HL-60 (cell line): Measurements from ENCODE around the gene XCR1.

Experiments
- DNase-seq, 2 experiments: peaks; one replicate each; pipeline ENCODE4 v3.0.0-alpha.2; 2010 to 2020; ENCODE audit warnings: low read depth in 1 of 2, low spot score in 1 of 2
- H3K27ac ChIP-seq: fragments of 250-450 bp; sonication (Bioruptor Pico); replicated peaks from 2 replicates; pipeline ENCODE4 v1.5.1; 2020; ENCODE audit warnings: mild to moderate bottlenecking, moderate library complexity
- H3K27me3 ChIP-seq: fragments of 250-450 bp; sonication (Bioruptor Pico); 2 replicates; pipeline ENCODE4 v1.5.1; 2021; ENCODE audit warnings: mild to moderate bottlenecking, moderate library complexity; ENCODE audit not compliant: insufficient read depth, poor library complexity, severe bottlenecking
- H3K4me3 ChIP-seq: replicated peaks from 2 replicates; pipeline ENCODE4 v1.5.1; 2011; ENCODE audit warnings: mild to moderate bottlenecking, control low read depth, low read length; ENCODE audit not compliant: insufficient read depth
- CTCF ChIP-seq: IDR thresholded peaks from one replicate; pipeline ENCODE4 v1.5.1; 2011; ENCODE audit warnings: low read length, control low read depth, inconsistent platforms; ENCODE audit not compliant: insufficient read depth
- GABPA ChIP-seq: IDR thresholded peaks from 2 replicates; pipeline ENCODE4 v1.6.1; 2012; ENCODE audit warnings: low read depth
- POLR2AphosphoS5 ChIP-seq: IDR thresholded peaks from 2 replicates; pipeline ENCODE4 v1.6.1; 2012; ENCODE audit warnings: low read depth
- SPI1 ChIP-seq: IDR thresholded peaks from 2 replicates; pipeline ENCODE4 v1.6.1; 2012; ENCODE audit warnings: low read depth, mild to moderate bottlenecking, borderline replicate concordance
- TF ChIP-seq, protein P1 (sequence below): IDR thresholded peaks from 2 replicates; pipeline ENCODE4 v1.6.1; 2012; ENCODE audit warnings: low read depth; ENCODE audit not compliant: insufficient replicate concordance

Gene XCR1

GRCh38 chr3:45968149-45968548 is 59.1 kb downstream of the XCR1 start:
- H3K4me3 ChIP-seq = no peak overlapping the region
- H3K27ac ChIP-seq = no peak overlapping the region
- no peaks in the 10 kb centered on the region for H3K27me3 ChIP-seq
- DNase-seq = no peak
- no peak for TF ChIP-seq POLR2AphosphoS5
- TF ChIP-seq GABPA = no peak
- TF ChIP-seq CTCF = no peak
- TF ChIP-seq, protein P1, sequence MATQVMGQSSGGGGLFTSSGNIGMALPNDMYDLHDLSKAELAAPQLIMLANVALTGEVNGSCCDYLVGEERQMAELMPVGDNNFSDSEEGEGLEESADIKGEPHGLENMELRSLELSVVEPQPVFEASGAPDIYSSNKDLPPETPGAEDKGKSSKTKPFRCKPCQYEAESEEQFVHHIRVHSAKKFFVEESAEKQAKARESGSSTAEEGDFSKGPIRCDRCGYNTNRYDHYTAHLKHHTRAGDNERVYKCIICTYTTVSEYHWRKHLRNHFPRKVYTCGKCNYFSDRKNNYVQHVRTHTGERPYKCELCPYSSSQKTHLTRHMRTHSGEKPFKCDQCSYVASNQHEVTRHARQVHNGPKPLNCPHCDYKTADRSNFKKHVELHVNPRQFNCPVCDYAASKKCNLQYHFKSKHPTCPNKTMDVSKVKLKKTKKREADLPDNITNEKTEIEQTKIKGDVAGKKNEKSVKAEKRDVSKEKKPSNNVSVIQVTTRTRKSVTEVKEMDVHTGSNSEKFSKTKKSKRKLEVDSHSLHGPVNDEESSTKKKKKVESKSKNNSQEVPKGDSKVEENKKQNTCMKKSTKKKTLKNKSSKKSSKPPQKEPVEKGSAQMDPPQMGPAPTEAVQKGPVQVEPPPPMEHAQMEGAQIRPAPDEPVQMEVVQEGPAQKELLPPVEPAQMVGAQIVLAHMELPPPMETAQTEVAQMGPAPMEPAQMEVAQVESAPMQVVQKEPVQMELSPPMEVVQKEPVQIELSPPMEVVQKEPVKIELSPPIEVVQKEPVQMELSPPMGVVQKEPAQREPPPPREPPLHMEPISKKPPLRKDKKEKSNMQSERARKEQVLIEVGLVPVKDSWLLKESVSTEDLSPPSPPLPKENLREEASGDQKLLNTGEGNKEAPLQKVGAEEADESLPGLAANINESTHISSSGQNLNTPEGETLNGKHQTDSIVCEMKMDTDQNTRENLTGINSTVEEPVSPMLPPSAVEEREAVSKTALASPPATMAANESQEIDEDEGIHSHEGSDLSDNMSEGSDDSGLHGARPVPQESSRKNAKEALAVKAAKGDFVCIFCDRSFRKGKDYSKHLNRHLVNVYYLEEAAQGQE = no peak
- TF ChIP-seq SPI1 = no peak

DNA sequence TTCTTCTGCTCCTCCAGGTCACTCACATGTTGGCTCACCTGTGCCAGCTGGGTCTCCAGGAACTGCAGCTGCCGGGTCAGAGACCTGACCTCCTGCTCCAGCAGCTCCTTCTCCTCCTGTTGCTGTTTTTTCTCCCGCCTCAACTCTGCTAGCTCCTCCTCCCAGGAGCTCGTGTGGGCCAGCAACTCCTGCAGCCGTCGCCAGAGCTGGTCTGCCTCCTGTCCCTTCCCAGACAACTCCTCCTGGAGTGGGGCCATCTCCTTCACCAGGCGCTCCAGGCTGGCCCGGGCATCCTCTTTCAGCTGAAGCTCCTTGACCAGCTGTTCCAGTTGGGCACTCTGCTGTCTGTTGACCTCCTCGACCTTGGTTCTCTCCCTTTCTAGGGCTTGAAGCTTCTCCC is 59.6 kb downstream of the XCR1 start:
- no peak overlapping the region for H3K27ac ChIP-seq
- TF ChIP-seq SPI1 = no peak
- no peak for TF ChIP-seq CTCF
- no peak for DNase-seq

More for the DNA sequence above, 59.6 kb downstream of the XCR1 start:
- Histone ChIP-seq H3K4me3 (no peak overlapping the region), H3K27me3 (no peaks in the 10 kb centered on the region)
